ENCODE measurements around the gene NOL8.

The NOL8 gene

DNA sequence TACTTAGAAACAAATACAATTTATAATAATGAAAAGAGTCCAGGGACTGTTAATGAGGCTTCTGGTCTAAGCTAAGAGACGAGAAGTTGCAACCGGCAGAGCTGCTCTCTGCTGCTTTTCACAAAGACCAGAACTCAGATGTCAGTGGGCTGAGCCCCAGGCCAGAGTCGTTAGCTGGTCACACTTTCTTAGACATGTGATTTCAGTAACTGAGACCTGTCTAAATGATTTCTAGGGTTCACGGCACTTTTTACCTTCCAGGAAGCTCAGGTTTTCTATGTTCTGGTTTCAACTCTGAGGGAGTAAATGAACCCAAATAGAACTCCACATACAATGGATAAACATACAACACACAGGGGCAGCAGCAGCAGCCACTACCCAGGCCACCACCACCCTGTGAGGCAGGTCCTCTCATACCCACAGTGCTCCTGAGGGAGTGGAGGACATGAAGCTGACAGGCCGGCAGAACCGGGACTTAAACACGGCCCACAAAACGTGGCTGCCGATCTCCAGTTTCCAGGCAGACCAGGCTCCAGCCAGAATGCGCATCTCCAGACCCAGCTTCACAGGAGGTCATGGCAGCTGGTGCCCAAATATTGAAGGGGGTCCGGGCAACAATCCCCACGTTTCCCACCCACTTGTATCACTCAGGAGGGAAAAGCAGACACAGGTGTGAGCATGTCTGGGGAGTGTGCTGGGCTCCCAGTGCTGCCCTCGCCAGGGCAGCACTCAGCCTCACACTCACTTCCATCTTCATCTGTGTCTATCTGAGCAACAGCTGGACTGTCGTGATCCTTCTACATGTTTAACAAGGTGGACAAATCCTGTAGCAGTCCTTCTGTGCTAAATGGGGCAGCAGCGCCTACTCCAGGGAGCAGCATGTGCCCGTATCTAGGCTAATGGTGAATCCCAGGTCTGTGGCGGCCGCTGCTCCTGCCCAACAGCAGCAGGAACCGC lies 70.5 kb downstream of the NOL8 start:
- Histone ChIP-seq H3K9me3 (ENCODE audit: control insufficient read depth, low read depth, low read length) (no peaks in the 10 kb centered on the region), H3K27me3 (ENCODE audit: control insufficient read depth, insufficient read depth, low read length) (no peaks in the 10 kb centered on the region), H3K4me1 (ENCODE audit: control insufficient read depth, low read depth, low read length) (no peaks in the 10 kb centered on the region), H3K4me3 (ENCODE audit: low read length) (no peak overlapping the region), H3K36me3 (ENCODE audit: control insufficient read depth, low read depth, low read length) (peaks cover 96% of the 10 kb centered on the region), H3K27ac (ENCODE audit: low read length) (no peak overlapping the region), H3K9ac (ENCODE audit: low read length) (no peak overlapping the region)

DNA sequence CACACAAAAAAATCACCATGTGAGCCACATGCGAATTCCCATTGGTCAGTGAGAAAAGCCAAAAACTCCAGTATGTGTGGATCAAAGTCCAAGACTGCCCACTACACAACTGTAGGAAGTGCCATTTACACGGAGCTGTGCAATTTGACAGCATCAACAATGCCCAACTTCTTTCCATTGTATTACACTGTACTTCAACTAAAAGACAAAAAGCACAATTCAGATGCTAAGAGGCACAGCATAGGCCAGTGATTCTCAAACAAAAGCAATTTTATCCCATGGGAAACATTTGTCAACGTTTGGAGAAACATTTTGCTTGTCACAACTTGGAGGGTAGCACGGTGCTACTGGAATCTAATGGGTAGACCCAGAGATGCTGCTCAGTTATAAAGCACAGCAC lies 71.5 kb downstream of the NOL8 start:
- peaks cover 95% of the 10 kb centered on the region for H3K36me3 ChIP-seq (ENCODE audit: control insufficient read depth, low read depth, low read length)
- no peak overlapping the region for H3K27ac ChIP-seq (ENCODE audit: low read length)
- no peaks in the 10 kb centered on the region for H3K27me3 ChIP-seq (ENCODE audit: control insufficient read depth, insufficient read depth, low read length)
- no peak overlapping the region for H3K9ac ChIP-seq (ENCODE audit: low read length)
- H3K4me3 ChIP-seq (ENCODE audit: low read length), result no peak overlapping the region
- H3K4me1 ChIP-seq (ENCODE audit: control insufficient read depth, low read depth, low read length), result no peaks in the 10 kb centered on the region
- H3K9me3 ChIP-seq (ENCODE audit: control insufficient read depth, low read depth, low read length), result no peaks in the 10 kb centered on the region

DNA sequence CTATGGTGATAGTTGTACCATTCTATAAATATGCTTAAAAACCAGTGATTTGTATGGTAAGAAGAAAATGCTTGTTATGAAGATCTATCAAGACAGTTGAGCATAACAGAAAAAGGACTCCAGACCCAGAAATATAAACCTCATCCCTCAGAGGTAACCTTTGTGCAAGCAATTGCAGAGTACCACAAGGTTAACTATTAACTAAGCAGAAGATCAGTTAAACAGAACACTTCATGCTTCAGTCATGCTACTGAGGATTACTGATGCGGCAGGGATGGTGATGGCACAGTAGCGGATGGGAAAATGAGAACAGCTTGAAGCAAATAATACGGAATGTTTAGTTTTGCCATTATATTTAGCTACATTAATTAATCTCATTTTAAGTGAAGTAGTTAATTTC lies 77.2 kb downstream of the NOL8 start:
- peaks cover 95% of the 10 kb centered on the region for H3K36me3 ChIP-seq (ENCODE audit: control insufficient read depth, low read depth, low read length)
- H3K27ac ChIP-seq (ENCODE audit: low read length), result no peak overlapping the region

More for the DNA sequence above, 77.2 kb downstream of the NOL8 start:
- no peaks in the 10 kb centered on the region for H3K9me3 ChIP-seq (ENCODE audit: control insufficient read depth, low read depth, low read length)
- no peak overlapping the region for H3K4me3 ChIP-seq (ENCODE audit: low read length)
- no peaks in the 10 kb centered on the region for H3K27me3 ChIP-seq (ENCODE audit: control insufficient read depth, insufficient read depth, low read length)
- no peaks in the 10 kb centered on the region for H3K4me1 ChIP-seq (ENCODE audit: control insufficient read depth, low read depth, low read length)
- no peak overlapping the region for H3K9ac ChIP-seq (ENCODE audit: low read length)

Data from iPS-18a (cell line).